ENCODE data around the gene ANKRD24. TPM values are rescaled to one million over a fixed set of nuclear protein-coding genes. Genes with fewer than 3 reads are reported as not detected.

Gene ANKRD24
- total RNA-seq, 2 experiments from 2014 or later = 1.7 to 4.8 TPM

DNA sequence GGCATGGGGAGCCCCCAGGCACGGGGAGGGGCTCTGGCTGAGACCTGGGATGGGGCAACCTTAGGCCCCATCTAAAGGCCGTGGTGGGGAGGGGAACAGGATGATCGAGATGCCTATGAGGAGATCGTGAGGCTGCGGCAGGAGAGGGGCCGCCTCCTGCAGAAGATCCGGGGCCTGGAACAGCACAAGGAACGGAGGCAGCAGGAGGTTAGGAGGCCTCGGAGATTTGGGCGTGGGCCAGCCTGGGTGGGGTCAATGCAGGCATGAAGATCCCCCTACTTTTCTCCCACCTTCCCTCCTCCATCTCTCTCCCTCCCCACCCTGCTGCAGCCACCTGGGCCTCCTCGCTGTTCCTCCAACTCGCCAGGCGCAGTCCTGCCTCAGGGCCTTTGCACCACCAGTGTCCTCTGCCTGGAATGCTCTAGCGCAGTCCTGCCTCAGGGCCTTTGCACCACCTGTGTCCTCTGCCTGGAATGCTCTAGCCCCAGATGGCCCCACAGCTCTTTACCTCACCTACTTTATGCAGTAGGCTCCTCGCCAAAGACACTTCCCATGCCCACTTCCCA lies 27.8 kb downstream of the ANKRD24 start:
- no peaks in the 10 kb centered on the region for H3K9me2 ChIP-seq (ENCODE audit: insufficient read depth, low read length)
- ChIA-PET POLR2A (no interaction called here), CTCF (ENCODE audit: unreplicated experiment) (no interaction called here)
- no peak for DNase-seq (ENCODE audit: low spot score)
- TF ChIP-seq, protein P1, sequence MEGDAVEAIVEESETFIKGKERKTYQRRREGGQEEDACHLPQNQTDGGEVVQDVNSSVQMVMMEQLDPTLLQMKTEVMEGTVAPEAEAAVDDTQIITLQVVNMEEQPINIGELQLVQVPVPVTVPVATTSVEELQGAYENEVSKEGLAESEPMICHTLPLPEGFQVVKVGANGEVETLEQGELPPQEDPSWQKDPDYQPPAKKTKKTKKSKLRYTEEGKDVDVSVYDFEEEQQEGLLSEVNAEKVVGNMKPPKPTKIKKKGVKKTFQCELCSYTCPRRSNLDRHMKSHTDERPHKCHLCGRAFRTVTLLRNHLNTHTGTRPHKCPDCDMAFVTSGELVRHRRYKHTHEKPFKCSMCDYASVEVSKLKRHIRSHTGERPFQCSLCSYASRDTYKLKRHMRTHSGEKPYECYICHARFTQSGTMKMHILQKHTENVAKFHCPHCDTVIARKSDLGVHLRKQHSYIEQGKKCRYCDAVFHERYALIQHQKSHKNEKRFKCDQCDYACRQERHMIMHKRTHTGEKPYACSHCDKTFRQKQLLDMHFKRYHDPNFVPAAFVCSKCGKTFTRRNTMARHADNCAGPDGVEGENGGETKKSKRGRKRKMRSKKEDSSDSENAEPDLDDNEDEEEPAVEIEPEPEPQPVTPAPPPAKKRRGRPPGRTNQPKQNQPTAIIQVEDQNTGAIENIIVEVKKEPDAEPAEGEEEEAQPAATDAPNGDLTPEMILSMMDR (conservative IDR thresholded peaks at IDR 0.05; ENCODE audit: low read length) = no peak
- no peak for TF ChIP-seq EZH2phosphoT487 (IDR thresholded peaks at IDR 0.05; ENCODE audit: borderline replicate concordance, low read depth, low read length)
- no TSS peak for BruUV-seq (replicated peaks)
- intact Hi-C loops (cut with micrococcal nuclease; ENCODE audit: unreplicated experiment) = no loop called here
- H2AFZ ChIP-seq (ENCODE audit: low read length) = no peak overlapping the region
- no peak overlapping the region for H3K4me2 ChIP-seq (ENCODE audit: low read length)
- no peaks in the 10 kb centered on the region for H3K79me2 ChIP-seq (ENCODE audit: insufficient read depth, low read depth, low read length)
- H3K36me3 ChIP-seq (ENCODE audit: insufficient read depth, low read length) = no peaks in the 10 kb centered on the region
- no peak overlapping the region for H3K27ac ChIP-seq (ENCODE audit: low read depth, low read length, poor library complexity, severe bottlenecking)
- no peaks in the 10 kb centered on the region for H3K9me3 ChIP-seq (ENCODE audit: low read length)
- no peak overlapping the region for H3K4me3 ChIP-seq (ENCODE audit: low read depth, low read length, poor library complexity, severe bottlenecking)
- H3K4me1 ChIP-seq (ENCODE audit: insufficient read depth, low read length, poor library complexity, severe bottlenecking) = no peaks in the 10 kb centered on the region
- no peaks in the 10 kb centered on the region for H4K20me1 ChIP-seq (ENCODE audit: insufficient read depth, low read length)

DNA sequence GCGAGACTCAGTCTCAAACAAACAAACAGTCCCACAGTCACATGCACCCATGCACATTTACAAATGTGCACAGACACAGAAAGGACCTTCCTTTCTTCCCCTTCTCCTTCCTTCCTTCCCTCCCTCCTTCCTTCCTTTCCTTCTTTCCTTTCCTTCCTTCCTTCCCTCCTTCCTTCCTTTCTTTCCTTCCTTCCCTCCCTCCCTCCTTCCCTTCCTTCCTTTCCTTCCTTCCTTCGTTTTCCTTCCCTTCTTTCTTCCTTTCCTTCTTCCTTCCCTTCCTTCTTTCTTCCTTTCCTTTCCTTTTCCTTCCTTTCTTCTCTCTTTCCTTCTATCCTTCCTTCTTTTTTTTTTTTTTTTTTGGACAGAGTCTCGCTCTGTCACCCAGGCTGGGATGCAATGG lies 30.6 kb downstream of the ANKRD24 start:
- Histone ChIP-seq H3K36me3 (ENCODE audit: insufficient read depth, low read length) (no peaks in the 10 kb centered on the region), H3K4me1 (ENCODE audit: insufficient read depth, low read length, poor library complexity, severe bottlenecking) (no peaks in the 10 kb centered on the region), H3K9me3 (ENCODE audit: low read length) (no peaks in the 10 kb centered on the region), H3K4me3 (ENCODE audit: low read depth, low read length, poor library complexity, severe bottlenecking) (no peak overlapping the region), H4K20me1 (ENCODE audit: insufficient read depth, low read length) (no peaks in the 10 kb centered on the region), H3K27ac (ENCODE audit: low read depth, low read length, poor library complexity, severe bottlenecking) (no peak overlapping the region), H3K4me2 (ENCODE audit: low read length) (no peak overlapping the region), H3K79me2 (ENCODE audit: insufficient read depth, low read depth, low read length) (no peaks in the 10 kb centered on the region), H3K9me2 (ENCODE audit: insufficient read depth, low read length) (no peaks in the 10 kb centered on the region), H2AFZ (ENCODE audit: low read length) (no peak overlapping the region)
- CTCF ChIA-PET (ENCODE audit: unreplicated experiment) = no interaction called here
- DNase-seq (ENCODE audit: low spot score) = no peak
- intact Hi-C loops (cut with micrococcal nuclease; ENCODE audit: unreplicated experiment) = no loop called here
- TF ChIP-seq, protein P1 (conservative IDR thresholded peaks at IDR 0.05; ENCODE audit: low read length) = no peak
- TF ChIP-seq EZH2phosphoT487 (IDR thresholded peaks at IDR 0.05; ENCODE audit: borderline replicate concordance, low read depth, low read length) = no peak
- POLR2A ChIA-PET = no interaction called here
- no TSS peak for BruUV-seq (replicated peaks)

DNA sequence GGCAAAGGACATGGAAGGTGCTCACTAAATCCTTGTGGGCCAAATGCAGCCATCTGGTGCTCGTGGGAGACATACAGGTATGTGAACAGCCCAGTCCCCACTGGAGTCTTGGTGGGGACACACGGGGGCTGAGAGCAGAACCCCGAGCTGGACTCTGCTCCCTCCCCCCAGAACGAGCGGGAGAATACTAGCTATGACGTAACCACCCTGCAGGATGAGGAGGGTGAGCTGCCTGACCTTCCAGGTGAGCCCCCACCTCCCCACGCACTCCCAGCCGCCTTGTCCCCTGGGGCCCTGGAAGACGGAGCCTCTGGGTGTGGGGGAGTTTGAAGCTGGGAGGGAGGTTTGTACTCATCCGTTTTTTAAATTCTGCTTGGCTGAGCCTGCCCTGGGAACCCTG lies 33.3 kb downstream of the ANKRD24 start:
- Histone ChIP-seq H3K4me3 (ENCODE audit: low read depth, low read length, poor library complexity, severe bottlenecking) (no peak overlapping the region), H4K20me1 (ENCODE audit: insufficient read depth, low read length) (no peaks in the 10 kb centered on the region), H3K36me3 (ENCODE audit: insufficient read depth, low read length) (no peaks in the 10 kb centered on the region), H3K4me1 (ENCODE audit: insufficient read depth, low read length, poor library complexity, severe bottlenecking) (no peaks in the 10 kb centered on the region), H3K27ac (ENCODE audit: low read depth, low read length, poor library complexity, severe bottlenecking) (no peak overlapping the region), H3K4me2 (ENCODE audit: low read length) (no peak overlapping the region), H3K79me2 (ENCODE audit: insufficient read depth, low read depth, low read length) (no peaks in the 10 kb centered on the region), H3K9me3 (ENCODE audit: low read length) (no peaks in the 10 kb centered on the region), H3K9me2 (ENCODE audit: insufficient read depth, low read length) (no peaks in the 10 kb centered on the region), H2AFZ (ENCODE audit: low read length) (no peak overlapping the region)
- intact Hi-C loops (cut with micrococcal nuclease; ENCODE audit: unreplicated experiment) = no loop called here
- DNase-seq (ENCODE audit: low spot score) = no peak
- TF ChIP-seq EZH2phosphoT487 (IDR thresholded peaks at IDR 0.05; ENCODE audit: borderline replicate concordance, low read depth, low read length) = no peak
- TF ChIP-seq, protein P1 (conservative IDR thresholded peaks at IDR 0.05; ENCODE audit: low read length) = no peak
- ChIA-PET CTCF (ENCODE audit: unreplicated experiment) (no interaction called here), POLR2A (no interaction called here)
- no TSS peak for BruUV-seq (replicated peaks)

All from OCI-LY7 (cell line).